Ishikawa (cell line): ENCODE data around the gene DNM2.

Source experiments
- EGR1 ChIP-seq: IDR thresholded peaks from 2 replicates; pipeline ENCODE4 v1.6.1; 2012
- EP300 ChIP-seq: IDR thresholded peaks from 2 replicates; pipeline ENCODE4 v1.6.1; 2012; ENCODE audit warnings: borderline replicate concordance
- TCF12 ChIP-seq: IDR thresholded peaks from 2 replicates; pipeline ENCODE4 v1.6.1; 2012; ENCODE audit warnings: low read depth
- TEAD4 ChIP-seq: IDR thresholded peaks from 2 replicates; pipeline ENCODE4 v1.6.1; 2012
- YY1 ChIP-seq: IDR thresholded peaks from 2 replicates; pipeline ENCODE4 v1.6.1; 2012; ENCODE audit warnings: low read depth

DNA sequence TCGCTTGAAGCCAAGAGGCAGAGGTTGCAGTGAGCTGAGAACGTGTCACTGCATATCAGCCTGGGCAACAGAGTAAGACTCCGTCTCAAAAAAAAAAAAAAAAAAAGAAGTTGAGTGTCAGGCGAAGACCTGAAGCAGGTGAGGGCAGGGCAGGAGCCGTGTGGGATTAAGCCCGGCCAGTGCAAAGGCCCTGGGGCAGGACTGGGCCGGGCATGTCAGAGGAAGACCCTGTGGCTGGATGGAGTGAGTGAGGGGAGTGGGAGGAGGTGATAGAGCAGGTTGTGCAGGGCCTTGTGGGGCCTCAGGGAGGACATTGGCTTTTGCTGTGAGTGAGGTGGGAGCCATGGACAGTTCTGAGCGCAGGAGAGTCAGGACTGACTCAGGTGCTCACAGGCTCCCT, 70.3 kb downstream of the DNM2 start:
- TF ChIP-seq TEAD4 (no peak), EGR1 (no peak), TCF12 (no peak), EP300 (no peak), YY1 (no peak)
